Gastrocnemius medialis (tissue), 4 donors: Measurements from ENCODE around the gene PRKAG2.

Experiments used
- CTCF ChIP-seq, 5 experiments: fragments of 450-650 bp in 3 of 5; fragments of 200-600 bp in 2 of 5; sonication (generic) in 2 of 5; IDR thresholded peaks in 4 of 5; conservative IDR thresholded peaks in 1 of 5; 1 replicate in 4 of 5; 2 replicates in 1 of 5; pipeline ENCODE4 v1.5.1; 2016 to 2019; ENCODE audit warnings: antibody characterized with exemption in 5 of 5, mild to moderate bottlenecking in 3 of 5, moderate library complexity in 3 of 5
- POLR2A ChIP-seq, 2 donors: fragments of 450-650 bp; IDR thresholded peaks; one replicate each; pipeline ENCODE4 v1.6.1; 2017; ENCODE audit warnings: antibody characterized with exemption in 2 of 2, mild to moderate bottlenecking in 2 of 2, moderate library complexity in 2 of 2

DNA sequence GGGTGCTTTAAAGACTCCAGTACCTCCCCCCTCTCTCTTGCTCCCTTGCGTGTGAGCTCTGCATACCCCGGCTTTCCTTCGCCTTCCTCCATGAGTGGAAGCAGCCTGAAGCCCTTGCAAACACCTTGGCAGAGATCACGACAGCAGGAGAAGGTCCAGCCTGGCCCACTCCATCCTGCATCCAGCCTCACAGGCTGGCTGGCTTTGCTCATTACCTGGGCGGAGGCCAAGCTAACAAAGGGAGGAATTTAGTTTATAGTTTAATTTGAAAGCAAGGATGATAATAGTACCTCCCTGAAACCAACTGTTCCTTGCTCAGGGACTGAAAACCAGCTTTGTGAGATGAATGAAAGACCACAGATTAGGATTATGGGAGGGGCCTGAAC is 99.4 kb downstream of the PRKAG2 start:
- TF ChIP-seq CTCF (IDR thresholded peaks at IDR 0.05 in 4 of 5, conservative IDR thresholded peaks at IDR 0.05 in 1 of 5), result no peak
- no peak for TF ChIP-seq POLR2A (IDR thresholded peaks at IDR 0.05)
